Coronary artery (tissue), 2 donors: Measurements from ENCODE around the gene RAB25.

Source experiments
- DNase-seq: peaks from one replicate; pipeline ENCODE4 v3.0.0-alpha.2; 2017; ENCODE audit warnings: low spot score
- H3K27ac ChIP-seq, 2 donors: fragments of 200-600 bp; sonication (generic); one replicate each; pipeline ENCODE4 v1.5.1; 2016 to 2019
- H3K4me3 ChIP-seq: fragments of 200-600 bp; sonication (generic); 2 replicates; pipeline ENCODE4 v1.5.1; 2016; ENCODE audit warnings: mild to moderate bottlenecking, moderate library complexity
- TF ChIP-seq, protein P1 (sequence below): fragments of 200-600 bp; sonication (generic); IDR thresholded peaks from one replicate; pipeline ENCODE4 v1.5.1; 2019; ENCODE audit warnings: antibody characterized with exemption

RAB25 gene

DNA sequence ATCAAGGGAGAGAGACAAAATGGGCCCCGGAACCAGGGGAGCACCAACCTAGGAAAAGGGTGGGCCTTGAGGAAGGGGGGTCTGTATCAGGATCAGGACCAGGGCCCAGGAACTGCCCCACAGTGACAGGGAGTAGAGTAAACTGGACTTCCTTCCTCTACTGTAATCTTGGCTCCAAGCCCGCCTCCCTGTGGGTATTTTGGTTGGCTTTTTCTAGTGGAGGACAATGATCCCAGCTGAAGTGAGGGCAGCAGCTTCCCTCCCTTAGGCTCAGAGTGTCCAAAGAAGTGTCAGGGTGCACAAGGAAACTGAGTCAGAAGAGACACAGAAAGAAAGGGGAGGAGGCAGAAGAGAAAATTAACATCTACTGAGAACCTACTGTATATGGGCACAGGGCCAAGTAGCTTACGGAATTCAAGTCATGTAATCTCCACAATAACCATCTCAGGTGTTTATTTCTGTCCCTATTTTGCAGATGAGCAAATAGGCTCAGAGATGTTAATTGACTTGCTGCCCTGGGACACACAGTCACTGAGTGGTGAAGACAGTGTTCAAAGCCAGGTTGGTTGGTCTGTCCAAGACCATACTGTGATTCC lies 12.2 kb upstream of the RAB25 start:
- TF ChIP-seq, protein P1, sequence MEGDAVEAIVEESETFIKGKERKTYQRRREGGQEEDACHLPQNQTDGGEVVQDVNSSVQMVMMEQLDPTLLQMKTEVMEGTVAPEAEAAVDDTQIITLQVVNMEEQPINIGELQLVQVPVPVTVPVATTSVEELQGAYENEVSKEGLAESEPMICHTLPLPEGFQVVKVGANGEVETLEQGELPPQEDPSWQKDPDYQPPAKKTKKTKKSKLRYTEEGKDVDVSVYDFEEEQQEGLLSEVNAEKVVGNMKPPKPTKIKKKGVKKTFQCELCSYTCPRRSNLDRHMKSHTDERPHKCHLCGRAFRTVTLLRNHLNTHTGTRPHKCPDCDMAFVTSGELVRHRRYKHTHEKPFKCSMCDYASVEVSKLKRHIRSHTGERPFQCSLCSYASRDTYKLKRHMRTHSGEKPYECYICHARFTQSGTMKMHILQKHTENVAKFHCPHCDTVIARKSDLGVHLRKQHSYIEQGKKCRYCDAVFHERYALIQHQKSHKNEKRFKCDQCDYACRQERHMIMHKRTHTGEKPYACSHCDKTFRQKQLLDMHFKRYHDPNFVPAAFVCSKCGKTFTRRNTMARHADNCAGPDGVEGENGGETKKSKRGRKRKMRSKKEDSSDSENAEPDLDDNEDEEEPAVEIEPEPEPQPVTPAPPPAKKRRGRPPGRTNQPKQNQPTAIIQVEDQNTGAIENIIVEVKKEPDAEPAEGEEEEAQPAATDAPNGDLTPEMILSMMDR: no peak
- Histone ChIP-seq H3K27ac (no peak overlapping the region), H3K4me3 (no peak overlapping the region)
- no peak for DNase-seq

- H3K27ac ChIP-seq: no peak overlapping the region
- no peak overlapping the region for H3K4me3 ChIP-seq
- TF ChIP-seq, protein P1: no peak
- DNase-seq: no peak
These were observed 10.6 kb upstream of the RAB25 start for GRCh38 chr1:156050376-156050775.

- Histone ChIP-seq H3K27ac (no peak overlapping the region), H3K4me3 (no peak overlapping the region)
- TF ChIP-seq, protein P1: no peak
- no peak for DNase-seq
These were observed 9.8 kb upstream of the RAB25 start for GRCh38 chr1:156051011-156051725.

- TF ChIP-seq, protein P1: no peak
- no peak for DNase-seq
- Histone ChIP-seq H3K27ac (peak overlapping the region; percentile 95 to 97), H3K4me3 (peak overlapping the region; percentile 99)
These were observed 7.8 kb upstream of the RAB25 start for GRCh38 chr1:156052862-156053767.

- H3K4me3 ChIP-seq: peak within 1 kb of the TSS; percentile 99
- TF ChIP-seq, protein P1: peak; percentile 53
These were observed 7.0 kb upstream of the RAB25 start, which contains the start of gene UBQLN4 for GRCh38 chr1:156053768-156054499. TSS of gene UBQLN4 (minus strand) at chr1:156053798. CDS start at chr1:156053701, 97 bp downstream.

GRCh38 chr1:156054500-156055280 lies 6.3 kb upstream of the RAB25 start, which contains the start of gene LAMTOR2:
TSS of gene LAMTOR2 (plus strand) at chr1:156054782. CDS start at chr1:156054890, 108 bp downstream.
- Histone ChIP-seq H3K27ac (peak within 1 kb of the TSS; percentile 95 to 97), H3K4me3 (peak within 1 kb of the TSS; percentile 99)
- peak; percentile 98 for DNase-seq
- TF ChIP-seq, protein P1: no peak

More at GRCh38 chr1:156053768-156054499, 7.0 kb upstream of the RAB25 start, which contains the start of gene UBQLN4:
- peak; percentile 93 for DNase-seq
- peak within 1 kb of the TSS; percentile 95 to 97 for H3K27ac ChIP-seq
